Sciatic nerve (tissue), 2 donors: ENCODE measurements around the gene ZNF618. TPM values are rescaled to one million over a fixed set of nuclear protein-coding genes. Genes with fewer than 3 reads are reported as not detected.
A peak's percentile ranks its signal among the peaks of the same experiment; 100 is the strongest.
"Not testable (repeated sequence)": the region's sequence is repeated elsewhere in the genome, so short reads cannot be mapped to it uniquely, and the experiment has no call there.

Source experiments
- ATAC-seq: fragments of 200-7000 bp; cut with Tn5 transposase; one replicate; pipeline ENCODE4 v1.9.1; 2020; ENCODE audit warnings: mild to moderate bottlenecking, moderate library complexity
- DNase-seq: peaks from one replicate; pipeline ENCODE4 v3.0.0-alpha.2; 2020; ENCODE audit warnings: low spot score
- intact Hi-C: fragments of 100-400 bp; cut with DNase I; formaldehyde crosslinking; loops from one replicate; pipeline ENCODE4 v1.14.2; 2022
- total RNA-seq: library from RNA; stranded (reverse); fragmentation: NEBNext Ultra II Directional; extraction: Animal tissue kit (Norgen Biotek cat#: 25700); gene quantifications from one replicate; pipeline ENCODE4 v1.2.1, GENCODE V29; 2021
- donor health status: DM: no; HTN: no; CAD: no.
- donor health status: DM: no; HTN: no; CAD: no.

ZNF618 gene
- total RNA-seq, 1 donor from 2014 or later: 15.5 TPM

GRCh38 chr9:113992276-113992951 is 116.3 kb downstream of the ZNF618 start:
- DNase-seq (peak; percentile 33), ATAC-seq (peak; percentile 8)
- intact Hi-C loops: no loop called here

- intact Hi-C loops: no loop called here
- DNase-seq (no peak), ATAC-seq (no peak)
Observed at GRCh38 chr9:113992994-113993393, 116.9 kb downstream of the ZNF618 start.

- intact Hi-C loops: no loop called here
- ATAC-seq: peak; percentile 67
- DNase-seq: peak; percentile 65
Observed at GRCh38 chr9:113993838-113994540, 117.9 kb downstream of the ZNF618 start.

GRCh38 chr9:113995401-113995800 is 119.3 kb downstream of the ZNF618 start:
- ATAC-seq: no peak
- no peak for DNase-seq
- intact Hi-C loops: no loop called here

GRCh38 chr9:113995963-113996362 is 119.9 kb downstream of the ZNF618 start:
- ATAC-seq: no peak
- peak; percentile 34 for DNase-seq
- intact Hi-C loops: no loop called here

GRCh38 chr9:113996531-113997001 is 120.5 kb downstream of the ZNF618 start:
- ATAC-seq (no peak), DNase-seq (peak; percentile 42)
- intact Hi-C loops: no loop called here

GRCh38 chr9:113997064-113997463 is 121.0 kb downstream of the ZNF618 start:
- intact Hi-C loops, ATAC-seq: not testable (repeated sequence)
- DNase-seq: peak; percentile 21

GRCh38 chr9:113997610-113998009 is 121.5 kb downstream of the ZNF618 start:
- ATAC-seq (no peak), DNase-seq (peak; percentile 30)
- intact Hi-C loops: no loop called here

GRCh38 chr9:113998114-113998513 is 122.0 kb downstream of the ZNF618 start:
- ATAC-seq: no peak
- peak; percentile 32 for DNase-seq
- intact Hi-C loops: no loop called here

GRCh38 chr9:113998525-113999255 is 122.6 kb downstream of the ZNF618 start:
- intact Hi-C loops: no loop called here
- no peak for ATAC-seq
- peak; percentile 41 for DNase-seq

GRCh38 chr9:113999256-114000062 is 123.3 kb downstream of the ZNF618 start:
- DNase-seq: peak; percentile 53
- intact Hi-C loops: no loop called here
- ATAC-seq: no peak

GRCh38 chr9:114000063-114000454 is 124.0 kb downstream of the ZNF618 start:
- ATAC-seq (no peak), DNase-seq (peak; percentile 31)
- intact Hi-C loops: no loop called here

GRCh38 chr9:114000671-114001409 is 124.7 kb downstream of the ZNF618 start:
- intact Hi-C loops: no loop called here
- no peak for ATAC-seq
- DNase-seq: peak; percentile 50

GRCh38 chr9:114001410-114001685 is 125.2 kb downstream of the ZNF618 start:
- DNase-seq (no peak), ATAC-seq (no peak)
- intact Hi-C loops: no loop called here

GRCh38 chr9:114001794-114002261 is 125.7 kb downstream of the ZNF618 start:
- intact Hi-C loops: no loop called here
- ATAC-seq (no peak), DNase-seq (peak; percentile 49)

GRCh38 chr9:114002271-114002985 is 126.3 kb downstream of the ZNF618 start:
- intact Hi-C loops: no loop called here
- peak; percentile 41 for DNase-seq

GRCh38 chr9:114002986-114003350 is 126.9 kb downstream of the ZNF618 start:
- ATAC-seq (no peak), DNase-seq (peak; percentile 31)
- intact Hi-C loops: no loop called here

More at GRCh38 chr9:114002271-114002985, 126.3 kb downstream of the ZNF618 start:
- no peak for ATAC-seq

- DNase-seq (no peak), ATAC-seq (no peak)
- intact Hi-C loops: no loop called here
Observed at GRCh38 chr9:114003351-114003750, 127.2 kb downstream of the ZNF618 start.
